Ammon's horn (tissue), 1 donor: ENCODE results near the gene DHX29.

ENCODE experiments used
- DNase-seq: peaks from one replicate; pipeline ENCODE4 v3.0.0-alpha.2; 2016; ENCODE audit warnings: low spot score

DHX29 gene

GRCh38 chr5:55231919-55232270 lies 75.6 kb downstream of the DHX29 start:
- no peak for DNase-seq

GRCh38 chr5:55231029-55231918 lies 76.2 kb downstream of the DHX29 start:
- DNase-seq = peak; percentile 21

- DNase-seq = no peak
Observed at GRCh38 chr5:55230086-55230629, 77.3 kb downstream of the DHX29 start.

GRCh38 chr5:55227664-55228430 lies 79.6 kb downstream of the DHX29 start:
- no peak for DNase-seq

GRCh38 chr5:55226934-55227663 lies 80.4 kb downstream of the DHX29 start, which contains the start of gene MCIDAS:
Gene MCIDAS (minus strand): TSS chr5:55227315. CDS start chr5:55227138, 177 bp downstream.
- DNase-seq = no peak

GRCh38 chr5:55226027-55226933 lies 81.2 kb downstream of the DHX29 start:
- DNase-seq = no peak

GRCh38 chr5:55225346-55225745 lies 82.1 kb downstream of the DHX29 start:
- DNase-seq = no peak

- no peak for DNase-seq
Observed at GRCh38 chr5:55223812-55224240, 83.7 kb downstream of the DHX29 start.

GRCh38 chr5:55222985-55223811 lies 84.3 kb downstream of the DHX29 start:
- DNase-seq = no peak

- no peak for DNase-seq
Observed at GRCh38 chr5:55222092-55222984, 85.2 kb downstream of the DHX29 start.

GRCh38 chr5:55220433-55221185 lies 86.9 kb downstream of the DHX29 start:
- no peak for DNase-seq

GRCh38 chr5:55219770-55220169 lies 87.7 kb downstream of the DHX29 start:
- no peak for DNase-seq

- no peak for DNase-seq
Observed at GRCh38 chr5:55218967-55219366, 88.5 kb downstream of the DHX29 start.

GRCh38 chr5:55211184-55211874 lies 96.2 kb downstream of the DHX29 start:
- DNase-seq = no peak
